DND-41 (cell line): ENCODE measurements around the gene PDF.

Source experiments
- ATAC-seq: fragments of 200-7000 bp; cut with Tn5 transposase; 3 replicates; pipeline ENCODE4 v1.9.1; 2021; ENCODE audit warnings: low read depth; ENCODE audit not compliant: insufficient read depth
- DNase-seq: peaks from one replicate; pipeline ENCODE4 v3.0.0-alpha.2; 2020
- H2AFZ ChIP-seq: 2 replicates; pipeline ENCODE4 v1.6.0; 2012; ENCODE audit warnings: low read depth, low read length
- H3K27ac ChIP-seq: 2 replicates; pipeline ENCODE4 v1.5.1; 2012; ENCODE audit warnings: low read length, inconsistent platforms
- H3K27me3 ChIP-seq: fragments of 200-600 bp; sonication (generic); 2 replicates; pipeline ENCODE4 v1.6.0; 2012; ENCODE audit warnings: low read length, mild to moderate bottlenecking, inconsistent platforms; ENCODE audit not compliant: insufficient read depth, poor library complexity
- H3K36me3 ChIP-seq: 2 replicates; pipeline ENCODE4 v1.5.1; 2012; ENCODE audit warnings: low read length, inconsistent platforms; ENCODE audit not compliant: insufficient read depth
- H3K4me1 ChIP-seq: 2 replicates; pipeline ENCODE4 v1.5.1; 2012; ENCODE audit warnings: mild to moderate bottlenecking, low read length; ENCODE audit not compliant: insufficient read depth
- H3K4me2 ChIP-seq: 2 replicates; pipeline ENCODE4 v1.6.0; 2012; ENCODE audit warnings: mild to moderate bottlenecking, moderate library complexity, low read length, inconsistent platforms; ENCODE audit not compliant: insufficient read depth
- H3K4me3 ChIP-seq, 2 experiments: fragments of 200-600 bp in 1 of 2; shearing (Covaris generic) in 1 of 2; 2 replicates each; pipeline ENCODE4 v1.5.1; 2012 to 2016; ENCODE audit warnings: inconsistent platforms in 2 of 2, low read length in 2 of 2, mild to moderate bottlenecking in 2 of 2, low read depth in 1 of 2, moderate library complexity in 1 of 2
- H3K79me2 ChIP-seq: 2 replicates; pipeline ENCODE4 v1.6.0; 2012; ENCODE audit warnings: low read length, inconsistent platforms; ENCODE audit not compliant: insufficient read depth
- H3K9ac ChIP-seq: 2 replicates; pipeline ENCODE4 v1.6.0; 2012; ENCODE audit warnings: low read depth, mild to moderate bottlenecking, inconsistent platforms, low read length, moderate library complexity
- H3K9me3 ChIP-seq: 2 replicates; pipeline ENCODE4 v1.5.1; 2012; ENCODE audit warnings: low read length, moderate library complexity, mild to moderate bottlenecking, inconsistent platforms; ENCODE audit not compliant: insufficient read depth, severe bottlenecking
- H4K20me1 ChIP-seq: 2 replicates; pipeline ENCODE4 v1.6.0; 2012; ENCODE audit warnings: low read length; ENCODE audit not compliant: insufficient read depth
- CTCF ChIP-seq: IDR thresholded peaks from 2 replicates; pipeline ENCODE4 v1.5.1; 2012; ENCODE audit warnings: borderline replicate concordance, low read length, moderate library complexity, mild to moderate bottlenecking; ENCODE audit not compliant: poor library complexity, severe bottlenecking; ENCODE audit errors: extremely low read depth
- EZH2 ChIP-seq: IDR thresholded peaks from 3 replicates; pipeline ENCODE4 v1.6.1; 2012; ENCODE audit warnings: borderline replicate concordance, low read depth, mild to moderate bottlenecking, moderate library complexity, low read length, inconsistent platforms; ENCODE audit not compliant: severe bottlenecking

The PDF gene

GRCh38 chr16:69319381-69319780 lies 11.0 kb downstream of the PDF start:
- no peak overlapping the region for H3K9ac ChIP-seq
- H3K4me3 ChIP-seq, result no peak overlapping the region
- peaks cover 79% of the 10 kb centered on the region for H3K79me2 ChIP-seq
- no peaks in the 10 kb centered on the region for H3K9me3 ChIP-seq
- ATAC-seq, result no peak
- peaks cover 4% of the 10 kb centered on the region; the same call in 1 of the 2 replicates for H3K4me1 ChIP-seq
- H2AFZ ChIP-seq, result no peak overlapping the region
- DNase-seq, result no peak
- H3K27ac ChIP-seq, result no peak overlapping the region
- TF ChIP-seq CTCF (no peak), EZH2 (no peak)
- peaks cover 86% of the 10 kb centered on the region for H4K20me1 ChIP-seq
- H3K4me2 ChIP-seq, result no peak overlapping the region
- H3K27me3 ChIP-seq, result no peaks in the 10 kb centered on the region
- H3K36me3 ChIP-seq, result peaks cover 95% of the 10 kb centered on the region

GRCh38 chr16:69318911-69319289 lies 11.5 kb downstream of the PDF start:
- peaks cover 86% of the 10 kb centered on the region for H4K20me1 ChIP-seq
- H3K79me2 ChIP-seq, result peaks cover 79% of the 10 kb centered on the region
- H3K4me2 ChIP-seq, result no peak overlapping the region
- peaks cover 95% of the 10 kb centered on the region for H3K36me3 ChIP-seq
- H2AFZ ChIP-seq, result no peak overlapping the region
- DNase-seq (no peak), ATAC-seq (no peak)
- TF ChIP-seq EZH2, result no peak
- no peak for TF ChIP-seq CTCF
- H3K27ac ChIP-seq, result no peak overlapping the region
- peaks cover 8% of the 10 kb centered on the region; the same call in 1 of the 2 replicates for H3K4me1 ChIP-seq
- no peaks in the 10 kb centered on the region for H3K9me3 ChIP-seq
- H3K9ac ChIP-seq, result no peak overlapping the region
- H3K27me3 ChIP-seq, result no peaks in the 10 kb centered on the region
- no peak overlapping the region for H3K4me3 ChIP-seq

- Histone ChIP-seq H3K79me2 (peaks cover 80% of the 10 kb centered on the region), H2AFZ (no peak overlapping the region), H3K36me3 (peaks cover 94% of the 10 kb centered on the region), H3K4me1 (peaks cover 7% of the 10 kb centered on the region; the same call in 1 of the 2 replicates), H3K27ac (no peak overlapping the region), H3K27me3 (no peaks in the 10 kb centered on the region), H4K20me1 (peaks cover 84% of the 10 kb centered on the region), H3K4me2 (no peak overlapping the region), H3K9me3 (no peaks in the 10 kb centered on the region), H3K9ac (no peak overlapping the region), H3K4me3 (no peak overlapping the region)
- TF ChIP-seq CTCF (no peak), EZH2 (no peak)
- DNase-seq (no peak), ATAC-seq (no peak)
These were observed 12.0 kb downstream of the PDF start for GRCh38 chr16:69318177-69318910.
